Choroid plexus epithelial cell (primary cell): ENCODE results near the gene C16orf90.
A peak's percentile ranks its signal among the peaks of the same experiment; 100 is the strongest.

Source experiments
- DNase-seq: peaks from one replicate; pipeline ENCODE4 v3.0.0-alpha.2; 2010; ENCODE audit warnings: low read depth
- H3K4me3 ChIP-seq: 2 replicates; pipeline ENCODE4 v1.5.1; 2011; ENCODE audit warnings: low read depth, mild to moderate bottlenecking, control low read depth, low read length, moderate library complexity
- TF ChIP-seq, protein P1 (sequence below): conservative IDR thresholded peaks from 2 replicates; pipeline ENCODE4 v1.5.1; 2011; ENCODE audit warnings: low read depth, mild to moderate bottlenecking, control low read depth, inconsistent platforms, low read length, moderate library complexity

Gene C16orf90

GRCh38 chr16:3465301-3465700 is 30.0 kb downstream of the C16orf90 start:
- TF ChIP-seq, protein P1, sequence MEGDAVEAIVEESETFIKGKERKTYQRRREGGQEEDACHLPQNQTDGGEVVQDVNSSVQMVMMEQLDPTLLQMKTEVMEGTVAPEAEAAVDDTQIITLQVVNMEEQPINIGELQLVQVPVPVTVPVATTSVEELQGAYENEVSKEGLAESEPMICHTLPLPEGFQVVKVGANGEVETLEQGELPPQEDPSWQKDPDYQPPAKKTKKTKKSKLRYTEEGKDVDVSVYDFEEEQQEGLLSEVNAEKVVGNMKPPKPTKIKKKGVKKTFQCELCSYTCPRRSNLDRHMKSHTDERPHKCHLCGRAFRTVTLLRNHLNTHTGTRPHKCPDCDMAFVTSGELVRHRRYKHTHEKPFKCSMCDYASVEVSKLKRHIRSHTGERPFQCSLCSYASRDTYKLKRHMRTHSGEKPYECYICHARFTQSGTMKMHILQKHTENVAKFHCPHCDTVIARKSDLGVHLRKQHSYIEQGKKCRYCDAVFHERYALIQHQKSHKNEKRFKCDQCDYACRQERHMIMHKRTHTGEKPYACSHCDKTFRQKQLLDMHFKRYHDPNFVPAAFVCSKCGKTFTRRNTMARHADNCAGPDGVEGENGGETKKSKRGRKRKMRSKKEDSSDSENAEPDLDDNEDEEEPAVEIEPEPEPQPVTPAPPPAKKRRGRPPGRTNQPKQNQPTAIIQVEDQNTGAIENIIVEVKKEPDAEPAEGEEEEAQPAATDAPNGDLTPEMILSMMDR, result no peak
- H3K4me3 ChIP-seq, result no peak overlapping the region
- DNase-seq, result no peak

GRCh38 chr16:3461151-3461550 is 34.1 kb downstream of the C16orf90 start:
- H3K4me3 ChIP-seq, result no peak overlapping the region
- DNase-seq, result no peak
- TF ChIP-seq, protein P1, result no peak

DNA sequence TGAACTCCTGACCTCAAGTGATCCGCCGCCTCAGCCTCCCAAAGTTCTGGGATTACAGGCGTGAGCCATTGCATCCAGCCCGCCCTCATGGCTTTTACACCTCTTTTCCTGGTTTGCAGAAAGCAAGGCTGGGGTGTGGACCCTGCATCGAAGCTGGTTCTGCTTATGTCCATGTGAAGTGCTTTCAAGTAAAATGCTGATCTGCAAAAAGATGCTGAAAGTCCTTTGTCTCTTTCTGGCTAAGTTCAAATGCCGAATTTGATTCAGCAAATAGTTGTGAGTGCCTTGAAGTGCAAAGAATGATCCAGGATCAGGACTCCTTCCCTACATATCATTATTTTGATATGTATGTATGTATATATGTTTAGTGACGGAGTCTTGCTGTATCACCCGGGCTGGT is 34.7 kb downstream of the C16orf90 start:
- H3K4me3 ChIP-seq, result no peak overlapping the region
- TF ChIP-seq, protein P1, result no peak
- no peak for DNase-seq

GRCh38 chr16:3460121-3460520 is 35.2 kb downstream of the C16orf90 start:
- TF ChIP-seq, protein P1, result no peak
- DNase-seq, result no peak
- H3K4me3 ChIP-seq, result no peak overlapping the region

DNA sequence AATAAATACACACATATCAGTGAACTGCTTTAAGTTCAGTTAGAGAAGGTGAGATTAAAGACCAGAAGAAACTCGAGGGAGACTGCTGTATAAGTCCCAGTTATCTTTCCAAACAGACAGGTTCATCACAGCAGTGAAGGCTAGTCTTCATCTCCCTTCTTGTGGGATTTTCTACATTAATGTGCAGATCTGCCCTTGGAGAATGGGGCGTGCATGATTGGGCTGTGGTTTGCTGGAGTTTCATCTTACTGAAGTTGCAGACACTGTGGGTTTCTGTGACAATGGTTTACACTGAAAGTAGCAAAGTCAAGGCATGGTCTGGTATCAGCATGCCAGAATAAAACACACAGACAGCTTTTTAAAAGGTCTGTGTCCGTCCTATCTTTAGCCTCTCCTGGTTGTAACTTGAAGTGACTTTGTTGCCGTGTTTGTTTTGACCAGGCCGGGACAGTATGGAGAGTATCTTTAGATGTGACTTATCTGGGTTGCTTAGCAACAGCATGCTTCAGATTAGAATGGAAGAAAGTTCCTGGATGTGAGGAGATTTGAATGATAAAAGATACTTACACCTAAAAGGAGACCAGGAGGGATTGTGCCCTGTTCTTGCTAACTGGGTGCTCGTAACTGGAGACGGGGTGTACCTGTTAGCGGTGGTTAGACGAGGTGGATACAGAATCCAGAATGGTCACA is 35.7 kb downstream of the C16orf90 start:
- H3K4me3 ChIP-seq, result peak overlapping the region; percentile 93
- DNase-seq, result no peak
- TF ChIP-seq, protein P1, result no peak

DNA sequence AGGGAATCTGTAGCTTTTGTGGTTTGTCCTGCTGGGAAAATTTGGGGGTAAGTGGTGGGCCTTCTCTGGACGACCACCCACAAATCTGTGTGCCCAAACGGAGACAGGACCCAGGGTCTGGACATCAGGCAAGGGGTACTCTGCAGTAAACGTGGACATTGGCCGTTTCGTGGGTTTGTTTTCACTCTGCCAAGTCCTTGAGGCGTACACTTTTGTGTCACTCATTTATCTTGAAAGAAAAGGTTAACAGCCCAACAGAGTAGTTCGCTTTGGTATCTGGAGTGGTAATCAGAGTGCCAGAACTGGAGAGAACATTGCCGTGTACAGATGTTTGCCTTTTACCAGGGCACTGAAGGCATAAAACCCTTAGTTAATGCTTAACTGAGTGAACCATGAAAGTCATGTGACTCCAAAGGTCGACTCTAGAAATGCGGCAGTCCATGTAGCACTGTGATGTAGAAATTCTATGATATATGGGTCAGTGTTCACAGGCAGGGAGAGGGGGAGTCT is 36.4 kb downstream of the C16orf90 start:
- peak; percentile 54 for DNase-seq
- TF ChIP-seq, protein P1, result no peak
- H3K4me3 ChIP-seq, result peak overlapping the region; percentile 93

- TF ChIP-seq, protein P1, result no peak
- peak overlapping the region; percentile 93 for H3K4me3 ChIP-seq
- DNase-seq, result peak; percentile 67
These were observed 36.9 kb downstream of the C16orf90 start for GRCh38 chr16:3458278-3458851.
